ENCODE results near the gene RAPGEF2.
"Not testable (repeated sequence)": the region's sequence is repeated elsewhere in the genome, so short reads cannot be mapped to it uniquely, and the experiment has no call there.

RAPGEF2 gene

GRCh38 chr4:159141193-159141592 is 38.3 kb downstream of the RAPGEF2 start:
- no peak for DNase-seq

GRCh38 chr4:159142241-159142640 is 39.4 kb downstream of the RAPGEF2 start:
- DNase-seq = no peak

GRCh38 chr4:159142681-159143384 is 40.0 kb downstream of the RAPGEF2 start:
- DNase-seq = no peak

- no peak for DNase-seq
These were observed 40.8 kb downstream of the RAPGEF2 start for GRCh38 chr4:159143687-159144086.

- DNase-seq = no peak
These were observed 41.3 kb downstream of the RAPGEF2 start for GRCh38 chr4:159144112-159144694.

- no peak for DNase-seq
These were observed 42.6 kb downstream of the RAPGEF2 start for GRCh38 chr4:159145318-159145991.

- no peak for DNase-seq
These were observed 43.1 kb downstream of the RAPGEF2 start for GRCh38 chr4:159145992-159146330.

GRCh38 chr4:159146488-159146887 is 43.6 kb downstream of the RAPGEF2 start:
- no peak for DNase-seq

- DNase-seq = no peak
These were observed 45.6 kb downstream of the RAPGEF2 start for GRCh38 chr4:159148441-159148840.

- no peak for DNase-seq
These were observed 46.8 kb downstream of the RAPGEF2 start for GRCh38 chr4:159149666-159150065.

GRCh38 chr4:159150396-159150795 is 47.5 kb downstream of the RAPGEF2 start:
- DNase-seq = no peak

GRCh38 chr4:159150821-159151390 is 48.0 kb downstream of the RAPGEF2 start:
- no peak for DNase-seq

GRCh38 chr4:159151689-159152088 is 48.8 kb downstream of the RAPGEF2 start:
- DNase-seq = no peak

GRCh38 chr4:159152181-159152580 is 49.3 kb downstream of the RAPGEF2 start:
- DNase-seq = no peak

GRCh38 chr4:159153669-159154068 is 50.8 kb downstream of the RAPGEF2 start:
- DNase-seq = no peak

GRCh38 chr4:159155119-159155518 is 52.2 kb downstream of the RAPGEF2 start:
- DNase-seq = no peak

GRCh38 chr4:159158083-159158617 is 55.3 kb downstream of the RAPGEF2 start:
- DNase-seq = no peak

- DNase-seq = no peak
These were observed 56.1 kb downstream of the RAPGEF2 start for GRCh38 chr4:159158985-159159384.

GRCh38 chr4:159159611-159160010 is 56.7 kb downstream of the RAPGEF2 start:
- DNase-seq = no peak

- no peak for DNase-seq
These were observed 57.4 kb downstream of the RAPGEF2 start for GRCh38 chr4:159160242-159160641.

GRCh38 chr4:159161436-159161835 is 58.6 kb downstream of the RAPGEF2 start:
- not testable (repeated sequence) for DNase-seq

GRCh38 chr4:159162576-159162975 is 59.7 kb downstream of the RAPGEF2 start:
- DNase-seq = no peak

- DNase-seq = no peak
These were observed 60.6 kb downstream of the RAPGEF2 start for GRCh38 chr4:159163521-159163920.
